A549 (cell line): ENCODE measurements around the gene ILRUN. TPM values are rescaled to one million over a fixed set of nuclear protein-coding genes. Genes with fewer than 3 reads are reported as not detected.

Experiments used
- ATAC-seq, 2 experiments: fragments of 200-7000 bp in 1 of 2; fragments of >200 bp in 1 of 2; cut with Nextera tagmentation in 1 of 2; cut with Tn5 transposase in 1 of 2; 3 replicates each; pipeline versions ENCODE4 v1.8.0 to v1.9.1; 2018 to 2020; ENCODE audit warnings: mild to moderate bottlenecking in 1 of 2, moderate library complexity in 1 of 2
- CTCF ChIA-PET: fragments of 300-600 bp; sonication (Branson Sonifier 250); formaldehyde crosslinking; extraction: SDS; loops from one replicate; lab custom pipeline; 2021; ENCODE audit warnings: antibody characterized with exemption, inconsistent platforms; lab: Yijun Ruan, JAX
- POLR2A ChIA-PET: fragments of 350-600 bp; formaldehyde crosslinking; extraction: SDS; loops from one replicate; lab custom pipeline; 2021; ENCODE audit warnings: antibody characterized with exemption, inconsistent platforms; lab: Yijun Ruan, JAX
- DNase-seq, 2 experiments: peaks; one replicate each; pipeline versions ENCODE4 v3.0.0 to v3.0.0-alpha.2; 2011 to 2016; ENCODE audit warnings: low read depth in 1 of 2, low spot score in 1 of 2
- FAIRE-seq: peaks from 2 replicates; lab custom pipeline; 2011; peaks lifted over from hg19 to GRCh38; lab: Jason Lieb, UNC
- H3K27ac ChIP-seq, 2 experiments: fragments of >200 bp; sonication (Bioruptor Twin); formaldehyde crosslinking; 3 replicates each; pipeline ENCODE4 v1.5.1; 2016 to 2017
- H3K4me1 ChIP-seq: fragments of >200 bp; sonication (Bioruptor Twin); formaldehyde crosslinking; 3 replicates; pipeline ENCODE4 v1.6.1; 2016
- H3K4me2 ChIP-seq: fragments of >200 bp; sonication (Bioruptor Twin); formaldehyde crosslinking; 3 replicates; pipeline ENCODE4 v1.6.1; 2016
- H3K4me3 ChIP-seq: fragments of >200 bp; sonication (Bioruptor Twin); formaldehyde crosslinking; 3 replicates; pipeline ENCODE4 v1.5.1; 2016
- H3K9me3 ChIP-seq: fragments of >200 bp; sonication (Bioruptor Twin); formaldehyde crosslinking; 3 replicates; pipeline ENCODE4 v1.6.1; 2016
- BHLHE40 ChIP-seq: IDR thresholded peaks from 2 replicates; pipeline ENCODE4 v1.6.1; 2012; ENCODE audit warnings: low read depth, low read length, inconsistent platforms
- CHD4 ChIP-seq: fragments of 200-600 bp; sonication (generic); IDR thresholded peaks from 2 replicates; pipeline ENCODE4 v1.6.1; 2016; ENCODE audit warnings: antibody characterized with exemption, mild to moderate bottlenecking, borderline replicate concordance
- EHMT2 ChIP-seq: fragments of 200-600 bp; sonication (generic); IDR thresholded peaks from 2 replicates; pipeline ENCODE4 v1.6.1; 2016; ENCODE audit warnings: antibody characterized with exemption, low read depth, mild to moderate bottlenecking, moderate library complexity
- EP300 ChIP-seq, 2 experiments: fragments of >200 bp; sonication (Bioruptor Twin); formaldehyde crosslinking; IDR thresholded peaks; 2 replicates in 1 of 2; 3 replicates in 1 of 2; pipeline ENCODE4 v1.6.1; 2016 to 2017
- FOSB ChIP-seq: fragments of 250-450 bp; sonication (Bioruptor Pico); IDR thresholded peaks from 2 replicates; pipeline ENCODE4 v1.5.0; 2020; ENCODE audit warnings: mild to moderate bottlenecking, moderate library complexity
- FOSL2 ChIP-seq, 2 experiments: fragments of 450-650 bp in 1 of 2; fragments of >200 bp in 1 of 2; sonication (Bioruptor Twin) in 1 of 2; formaldehyde crosslinking; IDR thresholded peaks; 2 replicates each; pipeline versions ENCODE4 v1.5.0 to v1.6.1; 2016 to 2020; ENCODE audit warnings: mild to moderate bottlenecking in 1 of 2, moderate library complexity in 1 of 2
- GATA3 ChIP-seq: IDR thresholded peaks from 2 replicates; pipeline ENCODE4 v1.6.1; 2012; ENCODE audit warnings: borderline replicate concordance
- HOXB13 ChIP-seq: fragments of 250-450 bp; sonication (Bioruptor Pico); IDR thresholded peaks from 2 replicates; pipeline ENCODE4 v1.5.0; 2020; ENCODE audit warnings: low read depth, mild to moderate bottlenecking, moderate library complexity
- KDM1A ChIP-seq: fragments of 200-600 bp; sonication (generic); IDR thresholded peaks from 2 replicates; pipeline ENCODE4 v1.6.1; 2016; ENCODE audit warnings: low read depth, mild to moderate bottlenecking
- MAFK ChIP-seq: fragments of 450-650 bp; IDR thresholded peaks from 2 replicates; pipeline ENCODE4 v1.6.1; 2014; ENCODE audit not compliant: partially characterized antibody
- MAZ ChIP-seq: fragments of 150-350 bp; IDR thresholded peaks from 2 replicates; pipeline ENCODE4 v1.6.1; 2014; ENCODE audit warnings: antibody characterized with exemption, low read depth, low read length, borderline replicate concordance
- POLR2AphosphoS2 ChIP-seq: conservative IDR thresholded peaks from 2 replicates; pipeline ENCODE4 v1.6.1; 2012; ENCODE audit warnings: low read length, improper control_type of control experiment, inconsistent platforms
- RARB ChIP-seq: fragments of 250-450 bp; sonication (Bioruptor Pico); IDR thresholded peaks from 2 replicates; pipeline ENCODE4 v1.8.0; 2021; ENCODE audit warnings: mild to moderate bottlenecking, moderate library complexity
- RCOR1 ChIP-seq: fragments of 150-350 bp; IDR thresholded peaks from 2 replicates; pipeline ENCODE4 v1.6.1; 2014; ENCODE audit warnings: antibody characterized with exemption, low read length, low read depth
- RNF2 ChIP-seq: fragments of 200-600 bp; sonication (generic); IDR thresholded peaks from 2 replicates; pipeline ENCODE4 v1.6.1; 2016; ENCODE audit warnings: low read depth, mild to moderate bottlenecking, antibody characterized with exemption, moderate library complexity, borderline replicate concordance
- TP53 ChIP-seq: fragments of 250-450 bp; sonication (Bioruptor Pico); IDR thresholded peaks from 2 replicates; pipeline ENCODE4 v1.5.0; 2021; ENCODE audit warnings: mild to moderate bottlenecking, moderate library complexity
- ZFP36 ChIP-seq: fragments of 450-650 bp; IDR thresholded peaks from 2 replicates; pipeline ENCODE4 v1.6.1; 2014; ENCODE audit warnings: borderline replicate concordance; ENCODE audit not compliant: partially characterized antibody
- ZNF302 ChIP-seq: fragments of 250-450 bp; sonication (Bioruptor Pico); IDR thresholded peaks from 2 replicates; pipeline ENCODE4 v1.9.0; 2021; ENCODE audit warnings: inconsistent platforms, mild to moderate bottlenecking, moderate library complexity
- ZSCAN20 ChIP-seq: fragments of 250-450 bp; sonication (Bioruptor Pico); IDR thresholded peaks from 2 replicates; pipeline ENCODE4 v1.8.0; 2022; ENCODE audit warnings: mild to moderate bottlenecking, moderate library complexity
- WGBS: methylation state at CpG from one replicate; pipeline ENCODE4 v1.1.6; 2017; ENCODE audit errors: missing lambda C conversion rate; 5-methylcytosine and 5-hydroxymethylcytosine counted together
- polyA plus RNA-seq, 4 experiments: library from polyadenylated mRNA; depleted of rRNA in 3 of 4; stranded (reverse); fragments of >200 nt; fragmentation: RNase III in 1 of 4; extraction: RNeasy Plus Mini Kit Qiagen cat#74134 plus additional on column Dnase treatment in 1 of 4; gene quantifications; 2 replicates in 3 of 4; 3 replicates in 1 of 4; pipeline ENCODE4 v1.2.3, GENCODE V29; 2011 to 2017
- TF ChIP-seq, protein P1 (sequence below): fragments of 250-450 bp; sonication (Bioruptor Pico); IDR thresholded peaks from 2 replicates; pipeline ENCODE4 v1.5.0; 2020; ENCODE audit warnings: low read depth, mild to moderate bottlenecking, moderate library complexity
- TF ChIP-seq, protein P2 (sequence below): fragments of 450-650 bp; IDR thresholded peaks from 2 replicates; pipeline ENCODE4 v1.6.1; 2014; ENCODE audit warnings: antibody characterized with exemption
- TF ChIP-seq, protein P3 (sequence below): fragments of 250-450 bp; sonication (Bioruptor Pico); IDR thresholded peaks from 2 replicates; pipeline ENCODE4 v1.5.0; 2021; ENCODE audit warnings: mild to moderate bottlenecking, moderate library complexity, borderline replicate concordance
- TF ChIP-seq, protein P4 (sequence below): IDR thresholded peaks from 2 replicates; pipeline ENCODE4 v1.6.1; 2012
- TF ChIP-seq, protein P5 (sequence below): IDR thresholded peaks from 2 replicates; pipeline ENCODE4 v1.6.1; 2012
- TF ChIP-seq, protein P6 (sequence below): fragments of >200 bp; sonication (Bioruptor Twin); formaldehyde crosslinking; IDR thresholded peaks from 2 replicates; pipeline ENCODE4 v1.6.1; 2016
- TF ChIP-seq, protein P7 (sequence below): IDR thresholded peaks from 2 replicates; pipeline ENCODE4 v1.6.1; 2012; ENCODE audit warnings: low read depth, borderline replicate concordance
- TF ChIP-seq, protein P8 (sequence below): fragments of >200 bp; sonication (Bioruptor Twin); formaldehyde crosslinking; IDR thresholded peaks from 3 replicates; pipeline ENCODE4 v1.6.1; 2016

ILRUN gene
- polyA plus RNA-seq, 2 of the 4 experiments (the other 2 are of a cell fraction) = 28.6 to 36.1 TPM

DNA sequence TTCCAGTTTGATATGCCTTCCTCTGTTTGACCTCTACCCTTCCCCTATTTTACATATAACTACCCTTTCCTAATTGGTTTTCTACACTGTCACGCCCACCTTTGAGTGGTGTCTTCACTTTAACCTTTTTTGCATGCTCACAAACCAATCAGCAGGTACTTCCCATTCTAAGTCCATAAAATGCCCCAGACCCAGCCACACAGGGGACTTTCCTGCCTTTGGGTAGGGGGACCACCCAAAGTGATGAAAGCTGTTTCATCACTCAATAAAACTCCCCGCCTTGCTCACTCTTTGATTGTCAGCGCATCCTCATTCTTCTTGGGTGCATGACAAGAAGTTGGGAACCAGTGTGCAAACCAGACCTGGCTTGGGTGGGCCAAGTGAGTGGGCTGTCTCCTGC lies 40.3 kb upstream of the ILRUN start:
- no peak for DNase-seq
- FAIRE-seq = no peak
- Histone ChIP-seq H3K4me3 (no peak overlapping the region), H3K4me2 (no peak overlapping the region), H3K4me1 (peaks cover 6% of the 10 kb centered on the region; the same call in 2 of the 3 replicates), H3K27ac (no peak overlapping the region), H3K9me3 (no peaks in the 10 kb centered on the region)
- ATAC-seq = no peak
- no peak for TF ChIP-seq ZSCAN20 (CRISPR knock-in tag)
- TF ChIP-seq, protein P1, sequence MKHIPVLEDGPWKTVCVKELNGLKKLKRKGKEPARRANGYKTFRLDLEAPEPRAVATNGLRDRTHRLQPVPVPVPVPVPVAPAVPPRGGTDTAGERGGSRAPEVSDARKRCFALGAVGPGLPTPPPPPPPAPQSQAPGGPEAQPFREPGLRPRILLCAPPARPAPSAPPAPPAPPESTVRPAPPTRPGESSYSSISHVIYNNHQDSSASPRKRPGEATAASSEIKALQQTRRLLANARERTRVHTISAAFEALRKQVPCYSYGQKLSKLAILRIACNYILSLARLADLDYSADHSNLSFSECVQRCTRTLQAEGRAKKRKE = no peak
- TF ChIP-seq EP300 (IDR thresholded peaks at IDR 0.05) = no peak
- TF ChIP-seq ZFP36 = no peak
- no peak for TF ChIP-seq GATA3
- TF ChIP-seq, protein P2, sequence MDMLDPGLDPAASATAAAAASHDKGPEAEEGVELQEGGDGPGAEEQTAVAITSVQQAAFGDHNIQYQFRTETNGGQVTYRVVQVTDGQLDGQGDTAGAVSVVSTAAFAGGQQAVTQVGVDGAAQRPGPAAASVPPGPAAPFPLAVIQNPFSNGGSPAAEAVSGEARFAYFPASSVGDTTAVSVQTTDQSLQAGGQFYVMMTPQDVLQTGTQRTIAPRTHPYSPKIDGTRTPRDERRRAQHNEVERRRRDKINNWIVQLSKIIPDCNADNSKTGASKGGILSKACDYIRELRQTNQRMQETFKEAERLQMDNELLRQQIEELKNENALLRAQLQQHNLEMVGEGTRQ = no peak
- TF ChIP-seq, protein P3, sequence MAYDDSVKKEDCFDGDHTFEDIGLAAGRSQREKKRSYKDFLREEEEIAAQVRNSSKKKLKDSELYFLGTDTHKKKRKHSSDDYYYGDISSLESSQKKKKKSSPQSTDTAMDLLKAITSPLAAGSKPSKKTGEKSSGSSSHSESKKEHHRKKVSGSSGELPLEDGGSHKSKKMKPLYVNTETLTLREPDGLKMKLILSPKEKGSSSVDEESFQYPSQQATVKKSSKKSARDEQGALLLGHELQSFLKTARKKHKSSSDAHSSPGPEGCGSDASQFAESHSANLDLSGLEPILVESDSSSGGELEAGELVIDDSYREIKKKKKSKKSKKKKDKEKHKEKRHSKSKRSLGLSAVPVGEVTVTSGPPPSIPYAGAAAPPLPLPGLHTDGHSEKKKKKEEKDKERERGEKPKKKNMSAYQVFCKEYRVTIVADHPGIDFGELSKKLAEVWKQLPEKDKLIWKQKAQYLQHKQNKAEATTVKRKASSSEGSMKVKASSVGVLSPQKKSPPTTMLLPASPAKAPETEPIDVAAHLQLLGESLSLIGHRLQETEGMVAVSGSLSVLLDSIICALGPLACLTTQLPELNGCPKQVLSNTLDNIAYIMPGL (CRISPR knock-in tag) = no peak
- no peak for TF ChIP-seq POLR2AphosphoS2
- TF ChIP-seq, protein P4, sequence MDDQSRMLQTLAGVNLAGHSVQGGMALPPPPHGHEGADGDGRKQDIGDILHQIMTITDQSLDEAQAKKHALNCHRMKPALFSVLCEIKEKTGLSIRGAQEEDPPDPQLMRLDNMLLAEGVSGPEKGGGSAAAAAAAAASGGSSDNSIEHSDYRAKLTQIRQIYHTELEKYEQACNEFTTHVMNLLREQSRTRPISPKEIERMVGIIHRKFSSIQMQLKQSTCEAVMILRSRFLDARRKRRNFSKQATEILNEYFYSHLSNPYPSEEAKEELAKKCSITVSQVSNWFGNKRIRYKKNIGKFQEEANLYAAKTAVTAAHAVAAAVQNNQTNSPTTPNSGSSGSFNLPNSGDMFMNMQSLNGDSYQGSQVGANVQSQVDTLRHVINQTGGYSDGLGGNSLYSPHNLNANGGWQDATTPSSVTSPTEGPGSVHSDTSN = no peak
- TF ChIP-seq EHMT2 = no peak
- no peak for TF ChIP-seq RCOR1
- no peak for TF ChIP-seq RARB
- TF ChIP-seq, protein P5, sequence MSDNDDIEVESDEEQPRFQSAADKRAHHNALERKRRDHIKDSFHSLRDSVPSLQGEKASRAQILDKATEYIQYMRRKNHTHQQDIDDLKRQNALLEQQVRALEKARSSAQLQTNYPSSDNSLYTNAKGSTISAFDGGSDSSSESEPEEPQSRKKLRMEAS = no peak
- TF ChIP-seq ZNF302 (CRISPR knock-in tag) = no peak
- no peak for TF ChIP-seq BHLHE40
- TF ChIP-seq TP53 = no peak
- TF ChIP-seq FOSB = no peak
- no peak for TF ChIP-seq RNF2
- ChIA-PET POLR2A (no interaction called here), CTCF (no interaction called here)
- 91% methylated on average over 3 of the region's 3 CpGs for WGBS

DNA sequence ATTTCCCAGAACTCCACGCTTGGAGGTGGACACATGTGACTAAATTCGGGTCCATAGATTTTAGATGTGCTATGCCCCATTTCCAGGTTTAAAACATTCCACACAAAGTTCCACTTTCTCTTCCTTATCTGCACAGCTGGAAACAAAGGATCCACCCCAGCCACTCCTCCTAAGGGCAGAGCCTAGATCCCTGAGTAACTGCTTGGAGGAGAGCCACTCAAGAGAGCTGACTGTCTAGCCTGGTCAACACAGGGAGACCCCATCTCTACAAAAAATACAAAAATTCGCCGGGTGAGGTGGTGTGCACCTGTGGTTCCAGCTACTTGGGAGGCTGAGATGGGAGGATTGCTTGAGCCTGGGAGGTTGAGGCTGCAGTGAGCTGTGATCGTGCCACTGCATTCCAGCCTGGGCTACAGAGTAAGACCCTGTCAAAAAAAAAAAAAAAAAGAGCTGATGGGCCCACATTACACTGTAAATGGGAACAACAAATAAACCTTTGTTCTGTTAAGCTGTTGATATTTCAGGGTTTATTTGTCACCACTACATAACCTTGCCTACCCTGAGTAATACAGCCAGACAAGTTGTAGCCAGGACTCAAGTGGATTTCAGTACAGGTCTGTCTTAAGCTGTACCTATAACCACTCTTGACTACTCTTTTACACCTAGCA lies 35.0 kb upstream of the ILRUN start:
- Histone ChIP-seq H3K4me3 (no peak overlapping the region), H3K4me1 (no peaks in the 10 kb centered on the region), H3K9me3 (no peaks in the 10 kb centered on the region), H3K27ac (no peak overlapping the region), H3K4me2 (no peak overlapping the region)
- FAIRE-seq (no peak), DNase-seq (no peak), ATAC-seq (no peak)
- POLR2A ChIA-PET = interaction anchor here (0.5 kb wide), 1 partner anchor 78 kb away, joined by 6 read pairs; no protein-coding TSS in a partner anchor
- 83% methylated on average over 5 of the region's 5 CpGs for WGBS
- CTCF ChIA-PET = interaction anchor here (0.6 kb wide), 1 partner anchor 260 kb away, joined by 4 read pairs; no protein-coding TSS in a partner anchor
- TF ChIP-seq, protein P6, sequence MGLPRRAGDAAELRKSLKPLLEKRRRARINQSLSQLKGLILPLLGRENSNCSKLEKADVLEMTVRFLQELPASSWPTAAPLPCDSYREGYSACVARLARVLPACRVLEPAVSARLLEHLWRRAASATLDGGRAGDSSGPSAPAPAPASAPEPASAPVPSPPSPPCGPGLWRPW = no peak
- no peak for TF ChIP-seq RCOR1
- TF ChIP-seq, protein P7, sequence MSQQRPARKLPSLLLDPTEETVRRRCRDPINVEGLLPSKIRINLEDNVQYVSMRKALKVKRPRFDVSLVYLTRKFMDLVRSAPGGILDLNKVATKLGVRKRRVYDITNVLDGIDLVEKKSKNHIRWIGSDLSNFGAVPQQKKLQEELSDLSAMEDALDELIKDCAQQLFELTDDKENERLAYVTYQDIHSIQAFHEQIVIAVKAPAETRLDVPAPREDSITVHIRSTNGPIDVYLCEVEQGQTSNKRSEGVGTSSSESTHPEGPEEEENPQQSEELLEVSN = no peak
- no peak for TF ChIP-seq KDM1A
- TF ChIP-seq, protein P8, sequence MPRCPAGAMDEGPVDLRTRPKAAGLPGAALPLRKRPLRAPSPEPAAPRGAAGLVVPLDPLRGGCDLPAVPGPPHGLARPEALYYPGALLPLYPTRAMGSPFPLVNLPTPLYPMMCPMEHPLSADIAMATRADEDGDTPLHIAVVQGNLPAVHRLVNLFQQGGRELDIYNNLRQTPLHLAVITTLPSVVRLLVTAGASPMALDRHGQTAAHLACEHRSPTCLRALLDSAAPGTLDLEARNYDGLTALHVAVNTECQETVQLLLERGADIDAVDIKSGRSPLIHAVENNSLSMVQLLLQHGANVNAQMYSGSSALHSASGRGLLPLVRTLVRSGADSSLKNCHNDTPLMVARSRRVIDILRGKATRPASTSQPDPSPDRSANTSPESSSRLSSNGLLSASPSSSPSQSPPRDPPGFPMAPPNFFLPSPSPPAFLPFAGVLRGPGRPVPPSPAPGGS = no peak
- TF ChIP-seq EP300 (IDR thresholded peaks at IDR 0.05) = no peak
- TF ChIP-seq MAFK = no peak
- no peak for TF ChIP-seq MAZ
- TF ChIP-seq, protein P2 = no peak
- TF ChIP-seq ZNF302 (CRISPR knock-in tag) = no peak
- TF ChIP-seq CHD4 = no peak
- TF ChIP-seq HOXB13 = no peak
- TF ChIP-seq FOSL2 (IDR thresholded peaks at IDR 0.05) = no peak
- TF ChIP-seq FOSL2 (CRISPR knock-in tag; IDR thresholded peaks at IDR 0.05) = no peak
